Cardiac fibroblast (primary cell): ENCODE measurements around the gene FOXF1.

ENCODE experiments used
- DNase-seq, 2 donors: peaks; one replicate each; pipeline versions ENCODE4 v3.0.0 to v3.0.0-alpha.2; 2010; ENCODE audit warnings: low read depth in 2 of 2
- H3K4me3 ChIP-seq, 2 donors: replicated peaks in 1 of 2; 1 replicate in 1 of 2; 2 replicates in 1 of 2; pipeline ENCODE4 v1.5.1; 2011; ENCODE audit warnings: low read depth in 2 of 2, low read length in 2 of 2, mild to moderate bottlenecking in 2 of 2, moderate library complexity in 1 of 2
- CTCF ChIP-seq: IDR thresholded peaks from one replicate; pipeline ENCODE4 v1.5.1; 2011; ENCODE audit warnings: low read depth, mild to moderate bottlenecking, low read length, inconsistent platforms

FOXF1 gene

GRCh38 chr16:86467490-86467889 is 42.8 kb upstream of the FOXF1 start:
- TF ChIP-seq CTCF, result no peak
- DNase-seq, result no peak
- no peak overlapping the region for H3K4me3 ChIP-seq

GRCh38 chr16:86470964-86471363 is 39.4 kb upstream of the FOXF1 start:
- no peak overlapping the region for H3K4me3 ChIP-seq
- no peak for DNase-seq
- TF ChIP-seq CTCF, result no peak

- TF ChIP-seq CTCF, result no peak
- DNase-seq, result peak in 1 of 2 donors; percentile 30
- no peak overlapping the region for H3K4me3 ChIP-seq
These were observed 38.4 kb upstream of the FOXF1 start for GRCh38 chr16:86471896-86472295.

- no peak overlapping the region for H3K4me3 ChIP-seq
- TF ChIP-seq CTCF, result no peak
- no peak for DNase-seq
These were observed 38.0 kb upstream of the FOXF1 start for GRCh38 chr16:86472366-86472765.

GRCh38 chr16:86476956-86477534 is 33.3 kb upstream of the FOXF1 start:
- no peak for DNase-seq
- no peak for TF ChIP-seq CTCF
- H3K4me3 ChIP-seq, result no peak overlapping the region

- no peak overlapping the region for H3K4me3 ChIP-seq
- no peak for TF ChIP-seq CTCF
- DNase-seq, result peak; percentile 27 to 69
These were observed 32.7 kb upstream of the FOXF1 start for GRCh38 chr16:86477642-86478041.

- no peak for TF ChIP-seq CTCF
- no peak overlapping the region for H3K4me3 ChIP-seq
- no peak for DNase-seq
These were observed 31.5 kb upstream of the FOXF1 start for GRCh38 chr16:86478779-86479178.
